A549 treated with dexamethasone at 1 μM for 4 hours (cell line): Measurements from ENCODE around the gene FKBP11. TPM values are rescaled to one million over a fixed set of nuclear protein-coding genes. Genes with fewer than 3 reads are reported as not detected.

Experiments used
- total RNA-seq: library from RNA; stranded (reverse); fragments of 200-300 nt; extraction: Qiagen RNA extraction; gene quantifications from 5 replicates; pipeline ENCODE4 v1.2.3, GENCODE V29; 2022

The FKBP11 gene
- total RNA-seq, result 52.7 to 58.9 TPM (median 55.2 TPM) in 5 replicates

GRCh38 chr12:48925304-48926011 lies at the start of gene FKBP11:
TSS of gene FKBP11 (minus strand) at chr12:48925492. CDS start at chr12:48925428, 64 bp downstream.

DNA sequence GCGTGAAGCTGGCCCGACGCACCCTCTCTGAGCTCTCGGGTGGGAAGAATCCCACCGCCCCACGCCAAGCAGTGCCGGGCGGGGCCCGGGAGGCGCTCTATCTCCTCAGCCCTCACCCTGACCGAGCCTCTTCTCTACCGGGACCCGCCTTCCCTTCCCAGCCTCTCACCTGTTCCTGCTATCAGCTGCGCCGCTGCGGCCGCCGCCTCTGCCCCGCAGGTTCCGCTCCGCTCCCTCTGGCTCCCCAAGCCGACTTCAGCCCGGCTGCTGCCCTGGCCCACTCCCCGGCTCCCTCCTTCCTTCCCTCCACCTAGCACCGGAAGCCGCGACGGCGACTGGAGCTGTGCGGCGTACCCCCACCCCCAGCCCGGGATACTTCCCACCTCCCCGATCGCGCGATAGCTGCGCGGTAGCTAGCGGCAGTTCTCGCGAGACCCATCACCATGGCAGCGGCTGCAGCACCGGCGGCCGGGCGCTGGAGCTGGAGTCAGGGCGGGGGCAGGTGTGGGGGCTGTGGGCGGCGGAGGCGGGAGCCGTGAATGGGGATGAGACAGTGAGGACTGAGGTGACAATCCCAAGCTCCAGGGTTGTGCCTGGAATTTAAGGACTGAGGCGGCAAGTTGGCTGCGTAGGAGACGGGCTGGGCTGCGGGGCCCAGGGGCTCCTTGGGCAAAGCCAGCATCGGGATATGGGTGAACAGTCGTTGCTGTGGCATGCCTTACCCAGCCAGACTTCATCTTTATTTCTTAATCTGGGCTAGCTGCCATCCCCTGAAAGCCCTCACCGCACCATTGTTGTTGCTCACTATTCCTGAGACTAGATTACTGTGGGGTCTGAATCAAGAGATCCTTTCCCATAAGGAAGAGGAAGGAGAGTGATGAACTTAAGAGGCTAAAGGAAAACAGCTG lies 32.1 kb upstream of the FKBP11 start, which contains the start of gene ARF3:
TSS of gene ARF3 (minus strand) at position 347 of the 908 bp plus-strand sequence. CDS start 16,392 bp downstream, outside the sequence.

Other genes starting within 250 kb of the FKBP11 start
- gene KANSL2, start 243.3 kb downstream of the FKBP11 start, total RNA-seq, result 37.6 to 40.9 TPM (median 39.0 TPM) in 5 replicates
- 11.3 to 19.2 TPM (median 15.0 TPM) in 5 replicates for gene CCNT1, start 208.8 kb downstream of the FKBP11 start, total RNA-seq
- 8.1 to 12.2 TPM (median 10.3 TPM) in 5 replicates for gene ADCY6, start 136.4 kb downstream of the FKBP11 start, total RNA-seq
- 24.4 to 36.9 TPM (median 29.6 TPM) in 5 replicates for gene CACNB3, start 107.0 kb downstream of the FKBP11 start, total RNA-seq
- 67.5 to 84.0 TPM (median 80.1 TPM) in 5 replicates for gene DDX23, start 73.3 kb downstream of the FKBP11 start, total RNA-seq
- gene RND1, start 59.6 kb downstream of the FKBP11 start, total RNA-seq, result 2.6 to 4.7 TPM (median 3.1 TPM) in 5 replicates
- gene ARF3, start 32.0 kb upstream of the FKBP11 start, total RNA-seq, result 113 to 164 TPM (median 152 TPM) in 5 replicates
- 1.5 to 2.4 TPM (median 2.2 TPM) in 5 replicates for gene WNT10B, start 46.2 kb upstream of the FKBP11 start, total RNA-seq
- gene WNT1, start 52.8 kb upstream of the FKBP11 start, total RNA-seq, result 0.07 to 0.28 TPM (median 0.18 TPM) in 5 replicates
- gene DDN, start 73.9 kb upstream of the FKBP11 start, total RNA-seq, result 0.56 to 0.71 TPM (median 0.67 TPM) in 5 replicates
- gene PRKAG1, start 93.3 kb upstream of the FKBP11 start, total RNA-seq, result 40.6 to 44.3 TPM (median 41.4 TPM) in 5 replicates
- gene KMT2D, start 135.3 kb upstream of the FKBP11 start, total RNA-seq, result 30.0 to 46.2 TPM (median 40.4 TPM) in 5 replicates
- 2.9 to 4.4 TPM (median 4.0 TPM) in 5 replicates for gene RHEBL1, start 144.5 kb upstream of the FKBP11 start, total RNA-seq
- gene DHH, start 169.3 kb upstream of the FKBP11 start, total RNA-seq, result not detected in 5 replicates
- gene LMBR1L, start 185.4 kb upstream of the FKBP11 start, total RNA-seq, result 11.5 to 17.2 TPM (median 14.4 TPM) in 5 replicates
- 2,131 to 2,545 TPM (median 2,326 TPM) in 5 replicates for gene TUBA1B, start 205.9 kb upstream of the FKBP11 start, total RNA-seq